Heart right ventricle (tissue), 16 donors: ENCODE measurements around the gene SNCG. TPM values are rescaled to one million over a fixed set of nuclear protein-coding genes. Genes with fewer than 3 reads are reported as not detected.
"Not testable (repeated sequence)": the region's sequence is repeated elsewhere in the genome, so short reads cannot be mapped to it uniquely, and the experiment has no call there.

ENCODE experiments used
- ATAC-seq, 8 donors: fragments of 200-7000 bp; cut with Tn5 transposase; one replicate each; pipeline ENCODE4 v1.9.1; 2020; ENCODE audit warnings: mild to moderate bottlenecking in 8 of 8, moderate library complexity in 8 of 8, moderate number of reproducible peaks in 1 of 8
- DNase-seq, 2 donors: peaks; one replicate each; pipeline ENCODE4 v3.0.0-alpha.2; 2020
- H3K27ac ChIP-seq, 10 donors: fragments of 200-600 bp; sonication (generic) in 2 of 10; one replicate each; pipeline versions ENCODE4 v1.5.0 to v1.8.0; 2020 to 2022; ENCODE audit warnings: mild to moderate bottlenecking in 3 of 10
- H3K27me3 ChIP-seq, 7 donors: fragments of 200-600 bp; one replicate each; pipeline ENCODE4 v1.8.0; 2021 to 2022; ENCODE audit warnings: mild to moderate bottlenecking in 2 of 7
- H3K36me3 ChIP-seq, 9 donors: fragments of 200-600 bp; sonication (generic) in 1 of 9; one replicate each; pipeline versions ENCODE4 v1.5.0 to v1.8.0; 2020 to 2022; ENCODE audit warnings: mild to moderate bottlenecking in 2 of 9
- H3K4me1 ChIP-seq, 9 donors: fragments of 200-600 bp; sonication (generic) in 1 of 9; one replicate each; pipeline versions ENCODE4 v1.5.0 to v1.8.0; 2020 to 2022; ENCODE audit warnings: mild to moderate bottlenecking in 4 of 9
- H3K4me3 ChIP-seq, 10 donors: fragments of 200-600 bp; sonication (generic) in 2 of 10; one replicate each; pipeline versions ENCODE4 v1.5.0 to v1.8.0; 2020 to 2022; ENCODE audit warnings: mild to moderate bottlenecking in 7 of 10, moderate library complexity in 2 of 10
- H3K9me3 ChIP-seq, 11 donors: fragments of 200-600 bp in 10 of 11; sonication (generic) in 2 of 11; one replicate each; pipeline versions ENCODE4 v1.5.0 to v1.8.0; 2013 to 2022; ENCODE audit warnings: mild to moderate bottlenecking in 2 of 11, control low read depth in 1 of 11, moderate library complexity in 1 of 11
- WGBS, 2 donors: extraction: QIAGEN DNeasy Blood & Tissue Kit; methylation state at CpG; one replicate each; pipeline ENCODE4 v1.1.7; 2013; ENCODE audit warnings: inconsistent platforms in 1 of 2; 5-methylcytosine and 5-hydroxymethylcytosine counted together
- intact Hi-C, 10 donors: fragments of 100-400 bp; cut with DNase I; formaldehyde crosslinking; loops; one replicate each; pipeline versions ENCODE4 v1.11.1 to v1.14.2; 2022
- polyA plus RNA-seq, 2 donors: library from polyadenylated mRNA; stranded (reverse); fragments of 200-250 nt; gene quantifications; one replicate each; pipeline ENCODE4 v1.2.3, GENCODE V29; 2013
- total RNA-seq, 10 donors: library from RNA; stranded (reverse); fragmentation: NEBNext Ultra II Directional in 3 of 10; extraction: Animal tissue kit (Norgen Biotek cat#: 25700) in 3 of 10; gene quantifications; one replicate each; pipeline versions ENCODE4 v1.2.1 to v1.2.4, GENCODE V29; 2021 to 2023
- TF ChIP-seq, protein P1 (sequence below), 9 donors: fragments of 200-600 bp; sonication (generic) in 2 of 9; IDR thresholded peaks; one replicate each; pipeline versions ENCODE4 v1.5.0 to v1.8.0; 2021 to 2022; ENCODE audit warnings: antibody characterized with exemption in 9 of 9, mild to moderate bottlenecking in 5 of 9, moderate library complexity in 1 of 9
- donor health status: Arrhythmogenic right ventricular cardiomyopathy.
- donor health status: ischemic (EF 13 %, LVEDD 7.1; RV severe dilation, severe dysfunction).
- donor health status: healthy with polysubstance abuse.
- donor health status: DM: no; HTN: yes; CAD: no.
- donor health status: DM: no; HTN: no; CAD: no.
- donor health status: ischemic (EF 25% LVEDD 6.9; RV normal size, moderate dysfunction).
- donor health status: ischemic (EF 25% LVEDD 5.7; RV mildly dilated, moderate dysfunction).
- donor health status: healthy.
- donor health status: DM: yes; HTN: yes; CAD: no.
- donor health status: Ischemic cardiomyopathy.
- donor health status: ischemic (EF 35%, LVEDD 5.7; RV mildly dilated, moderate dysfunction).
- donor health status: nonischemic (EF 11% LVEDD 7.7; RV severe dilation, severe dysfunction).
- donor health status: DM: yes; HTN: yes; CAD: no.
- donor health status: PGD.
- donor health status: ischemic (EF 29% LVEDD 5.4; RV normal size, mild dysfunction).
- donor health status: nonischemic (EF 23%, LVEDD 6.1; RV moderate dilation, normal function).

Gene SNCG
- total and polyA plus RNA-seq, 12 donors: 9.4 to 68.0 (median 14.4) TPM

DNA sequence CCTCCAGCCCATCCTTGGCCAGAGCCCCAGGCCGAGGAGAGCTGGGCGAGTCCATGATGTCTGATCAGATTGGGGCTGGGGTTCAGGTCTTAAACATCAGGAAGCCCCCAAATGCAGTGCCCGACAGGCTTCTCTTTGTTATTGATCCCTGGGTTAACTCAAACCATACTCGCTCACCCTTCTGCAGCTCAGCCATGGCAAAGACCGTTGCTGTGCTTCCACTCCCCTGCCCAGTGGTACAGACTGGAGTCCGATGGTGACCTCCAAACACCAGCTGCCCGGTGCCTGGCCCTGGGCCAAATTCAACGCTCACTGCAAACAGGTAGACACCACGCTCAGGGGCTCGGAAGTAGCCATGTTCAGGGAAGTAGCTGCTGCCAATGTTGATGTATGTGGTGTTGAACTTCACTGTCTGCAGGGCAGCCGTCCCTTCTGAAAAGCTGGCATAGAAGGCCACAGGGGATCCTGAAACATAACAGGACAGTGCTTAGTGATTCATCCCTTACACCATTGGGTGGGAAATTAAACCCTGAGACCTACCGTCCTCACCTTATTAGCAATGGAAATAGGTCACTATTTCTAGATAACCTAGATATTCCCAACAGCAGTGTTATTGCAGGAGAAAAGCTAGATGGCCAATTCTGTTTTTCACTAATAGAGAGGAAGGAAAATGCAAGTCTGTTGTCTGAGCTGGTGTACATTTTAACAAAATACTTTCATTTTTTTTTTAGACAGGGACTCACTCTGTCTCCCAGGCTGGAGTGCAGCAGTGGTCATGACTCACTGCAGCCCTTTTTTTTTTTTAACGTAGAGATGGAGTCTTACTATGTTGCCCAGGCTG, 21.5 kb upstream of the SNCG start:
- H3K27me3 ChIP-seq: no peaks in the 10 kb centered on the region
- no peaks in the 10 kb centered on the region for H3K9me3 ChIP-seq
- DNase-seq (no peak), ATAC-seq (no peak)
- intact Hi-C loops: loop anchor here in 1 of 10 donors (10.0 kb wide), 1 partner anchor 158 kb away; the partner anchor contains the start of genes GLUD1 and SHLD2
- H3K4me3 ChIP-seq: no peak overlapping the region
- no peak overlapping the region for H3K27ac ChIP-seq
- peaks cover 0 to 24% (median 15%) of the 10 kb centered on the region in 9 donors for H3K4me1 ChIP-seq
- 74 to 78% methylated on average over 13 of the region's 13 CpGs for WGBS, 2 donors
- H3K36me3 ChIP-seq: peaks cover 0 to 91% (median 15%) of the 10 kb centered on the region in 9 donors
- TF ChIP-seq, protein P1, sequence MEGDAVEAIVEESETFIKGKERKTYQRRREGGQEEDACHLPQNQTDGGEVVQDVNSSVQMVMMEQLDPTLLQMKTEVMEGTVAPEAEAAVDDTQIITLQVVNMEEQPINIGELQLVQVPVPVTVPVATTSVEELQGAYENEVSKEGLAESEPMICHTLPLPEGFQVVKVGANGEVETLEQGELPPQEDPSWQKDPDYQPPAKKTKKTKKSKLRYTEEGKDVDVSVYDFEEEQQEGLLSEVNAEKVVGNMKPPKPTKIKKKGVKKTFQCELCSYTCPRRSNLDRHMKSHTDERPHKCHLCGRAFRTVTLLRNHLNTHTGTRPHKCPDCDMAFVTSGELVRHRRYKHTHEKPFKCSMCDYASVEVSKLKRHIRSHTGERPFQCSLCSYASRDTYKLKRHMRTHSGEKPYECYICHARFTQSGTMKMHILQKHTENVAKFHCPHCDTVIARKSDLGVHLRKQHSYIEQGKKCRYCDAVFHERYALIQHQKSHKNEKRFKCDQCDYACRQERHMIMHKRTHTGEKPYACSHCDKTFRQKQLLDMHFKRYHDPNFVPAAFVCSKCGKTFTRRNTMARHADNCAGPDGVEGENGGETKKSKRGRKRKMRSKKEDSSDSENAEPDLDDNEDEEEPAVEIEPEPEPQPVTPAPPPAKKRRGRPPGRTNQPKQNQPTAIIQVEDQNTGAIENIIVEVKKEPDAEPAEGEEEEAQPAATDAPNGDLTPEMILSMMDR (IDR thresholded peaks at IDR 0.05): no peak

DNA sequence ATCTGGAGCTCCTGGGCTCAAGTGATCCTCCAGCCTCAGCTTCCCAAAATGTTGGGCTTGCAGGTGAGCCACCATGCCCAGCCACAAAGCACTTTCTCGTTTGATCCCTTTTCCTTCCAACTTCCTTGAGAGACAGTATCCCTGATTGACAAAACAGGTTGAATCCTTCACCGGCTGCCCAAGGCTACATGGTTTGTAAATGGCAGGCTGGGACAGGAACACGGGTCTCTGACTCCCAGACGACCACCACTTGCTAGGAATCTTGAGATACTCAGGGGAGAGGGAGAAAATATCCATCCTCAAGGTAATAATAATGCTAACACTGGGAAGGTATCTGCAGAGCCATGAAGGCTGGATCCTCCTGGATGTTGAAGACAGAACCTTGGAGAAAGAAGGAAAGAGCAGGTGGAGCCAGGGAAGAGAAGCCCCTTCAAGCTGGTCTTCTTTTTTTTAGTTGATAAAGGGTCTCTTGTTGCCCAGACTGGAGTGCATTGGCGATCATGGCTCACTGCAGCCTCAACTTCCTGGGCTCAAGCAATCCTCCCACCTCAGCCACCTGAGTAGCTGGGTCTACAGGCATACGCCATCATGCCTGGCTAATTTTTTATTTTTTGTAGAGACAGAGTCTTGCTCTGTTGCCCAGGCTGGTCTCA, 20.8 kb upstream of the SNCG start:
- Histone ChIP-seq H3K4me3 (no peak overlapping the region), H3K27ac (no peak overlapping the region), H3K36me3 (peaks cover 0 to 91% (median 15%) of the 10 kb centered on the region in 9 donors), H3K9me3 (no peaks in the 10 kb centered on the region), H3K4me1 (peaks cover 0 to 30% (median 16%) of the 10 kb centered on the region in 9 donors), H3K27me3 (no peaks in the 10 kb centered on the region)
- no peak for ATAC-seq
- DNase-seq: no peak
- 61 to 75% methylated on average over 6 of the region's 6 CpGs for WGBS, 2 donors
- TF ChIP-seq, protein P1 (IDR thresholded peaks at IDR 0.05): no peak
- intact Hi-C loops: loop anchor here in 3 of 10 donors (2.0 to 10.0 kb wide), 3 partner anchors 25 to 157 kb away; partner anchors contain the start of genes GLUD1 (in 1 of the 3) and SHLD2 (in 1 of the 3)

- intact Hi-C loops: loop anchor here in 3 of 10 donors (2.0 to 10.0 kb wide), 3 partner anchors 25 to 157 kb away; partner anchors contain the start of genes GLUD1 (in 1 of the 3) and SHLD2 (in 1 of the 3)
- H3K4me3 ChIP-seq: no peak overlapping the region
- H3K36me3 ChIP-seq: peaks cover 0 to 89% (median 15%) of the 10 kb centered on the region in 9 donors
- DNase-seq: no peak
- WGBS, 2 donors: 84 to 88% methylated on average over 2 of the region's 2 CpGs
- no peak overlapping the region for H3K27ac ChIP-seq
- no peaks in the 10 kb centered on the region for H3K27me3 ChIP-seq
- ATAC-seq: no peak
- TF ChIP-seq, protein P1 (IDR thresholded peaks at IDR 0.05): no peak
- H3K4me1 ChIP-seq: peaks cover 0 to 36% (median 16%) of the 10 kb centered on the region in 9 donors
- no peaks in the 10 kb centered on the region for H3K9me3 ChIP-seq
Observed at GRCh38 chr10:86938260-86938659, 20.1 kb upstream of the SNCG start.

DNA sequence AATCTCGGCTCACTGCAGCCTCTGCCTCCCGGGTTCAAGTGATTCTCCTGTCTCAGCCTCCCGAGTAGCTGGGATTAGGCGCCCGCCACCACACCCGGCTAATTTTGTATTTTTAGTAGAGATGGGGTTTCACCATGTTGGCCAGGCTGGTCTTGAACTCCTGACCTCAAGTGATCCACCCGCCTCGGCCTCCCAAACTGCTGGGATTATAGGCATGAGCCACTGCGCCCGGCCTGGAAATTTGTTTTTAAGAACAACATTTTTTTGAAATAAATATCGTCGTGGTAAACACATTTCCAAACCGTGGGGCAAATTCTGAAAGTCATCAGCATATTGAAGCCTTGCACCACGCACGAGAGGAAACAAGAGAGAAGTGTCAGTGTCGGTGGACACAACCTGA, 18.3 kb upstream of the SNCG start:
- ATAC-seq, H3K9me3 ChIP-seq, H3K27ac ChIP-seq, DNase-seq, H3K27me3 ChIP-seq, H3K4me3 ChIP-seq: not testable (repeated sequence)
- Histone ChIP-seq H3K4me1 (peaks cover 4 to 52% (median 23%) of the 10 kb centered on the region in 9 donors), H3K36me3 (peaks cover 0 to 89% (median 23%) of the 10 kb centered on the region in 9 donors)
- intact Hi-C loops: loop anchor here in 3 of 10 donors (2.0 to 5.0 kb wide), 2 partner anchors 21 to 157 kb away; partner anchors contain the start of gene SHLD2 (in 2 of the 3)
- 88% methylated on average over 16 of the region's 16 CpGs for WGBS, 2 donors
